PFSK-1 (cell line): ENCODE results near the gene MPZL1.

ENCODE experiments used
- FOXP2 ChIP-seq: optimal IDR thresholded peaks from 2 replicates; pipeline ENCODE3; 2011; ENCODE audit warnings: borderline replicate concordance, control low read depth, inconsistent platforms; ENCODE audit not compliant: insufficient read depth; ENCODE audit errors: extremely low read length, extremely low read depth
- POLR2AphosphoS5 ChIP-seq: IDR thresholded peaks from 2 replicates; pipeline ENCODE4 v1.6.1; 2012; ENCODE audit warnings: low read depth, mild to moderate bottlenecking, control low read depth, low read length, moderate library complexity
- SIN3A ChIP-seq: IDR thresholded peaks from 2 replicates; pipeline ENCODE4 v1.6.1; 2012; ENCODE audit warnings: mild to moderate bottlenecking, low read length, moderate library complexity, borderline replicate concordance; ENCODE audit not compliant: insufficient read depth
- TAF1 ChIP-seq: IDR thresholded peaks from 2 replicates; pipeline ENCODE4 v1.6.1; 2012; ENCODE audit warnings: low read length, control low read depth, borderline replicate concordance; ENCODE audit not compliant: insufficient read depth
- TF ChIP-seq, protein P1 (sequence below), 2 experiments: IDR thresholded peaks; 2 replicates each; pipeline versions ENCODE4 v1.6.1 to v1.8.0; 2011 to 2012; ENCODE audit warnings: low read depth in 2 of 2, low read length in 2 of 2, control low read depth in 1 of 2, inconsistent platforms in 1 of 2, mild to moderate bottlenecking in 1 of 2, moderate library complexity in 1 of 2; ENCODE audit not compliant: insufficient read depth in 1 of 2

MPZL1 gene

DNA sequence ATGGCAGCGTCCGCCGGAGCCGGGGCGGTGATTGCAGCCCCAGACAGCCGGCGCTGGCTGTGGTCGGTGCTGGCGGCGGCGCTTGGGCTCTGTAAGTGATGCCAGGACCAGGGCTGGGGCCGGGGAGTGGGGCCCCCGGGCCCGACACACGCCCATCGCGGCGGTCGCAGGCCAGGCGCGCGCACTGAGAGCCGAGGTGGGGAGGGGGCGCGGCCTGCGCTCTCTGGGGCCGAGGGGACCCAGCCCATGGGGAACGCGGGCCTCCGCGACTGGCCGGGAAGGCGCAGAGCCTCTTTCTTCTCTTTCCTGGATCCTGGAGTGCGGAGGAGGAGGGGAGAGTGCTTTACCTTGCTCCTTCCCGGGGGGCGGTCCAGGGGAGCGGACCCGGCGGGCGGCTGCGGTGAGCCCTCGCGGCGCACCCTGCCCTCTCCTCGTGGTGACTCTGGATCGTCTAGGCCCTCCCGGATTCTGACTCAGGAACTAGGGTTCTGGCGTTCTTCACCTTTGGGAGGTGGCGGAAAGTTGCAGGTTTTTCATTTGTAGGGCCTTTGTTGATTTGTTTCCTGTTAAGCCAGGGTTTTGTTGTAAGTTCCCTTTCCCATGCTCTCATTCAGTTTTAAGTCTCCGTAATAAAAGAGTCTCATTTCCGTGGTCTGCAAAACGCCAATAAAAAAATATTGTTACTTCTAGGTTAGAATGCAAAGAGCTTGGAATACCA lies 529 bp downstream of the MPZL1 start:
- TF ChIP-seq POLR2AphosphoS5 (no peak; the same call in 1 of the 2 replicates), TAF1 (no peak), FOXP2 (no peak)
- TF ChIP-seq, protein P1, sequence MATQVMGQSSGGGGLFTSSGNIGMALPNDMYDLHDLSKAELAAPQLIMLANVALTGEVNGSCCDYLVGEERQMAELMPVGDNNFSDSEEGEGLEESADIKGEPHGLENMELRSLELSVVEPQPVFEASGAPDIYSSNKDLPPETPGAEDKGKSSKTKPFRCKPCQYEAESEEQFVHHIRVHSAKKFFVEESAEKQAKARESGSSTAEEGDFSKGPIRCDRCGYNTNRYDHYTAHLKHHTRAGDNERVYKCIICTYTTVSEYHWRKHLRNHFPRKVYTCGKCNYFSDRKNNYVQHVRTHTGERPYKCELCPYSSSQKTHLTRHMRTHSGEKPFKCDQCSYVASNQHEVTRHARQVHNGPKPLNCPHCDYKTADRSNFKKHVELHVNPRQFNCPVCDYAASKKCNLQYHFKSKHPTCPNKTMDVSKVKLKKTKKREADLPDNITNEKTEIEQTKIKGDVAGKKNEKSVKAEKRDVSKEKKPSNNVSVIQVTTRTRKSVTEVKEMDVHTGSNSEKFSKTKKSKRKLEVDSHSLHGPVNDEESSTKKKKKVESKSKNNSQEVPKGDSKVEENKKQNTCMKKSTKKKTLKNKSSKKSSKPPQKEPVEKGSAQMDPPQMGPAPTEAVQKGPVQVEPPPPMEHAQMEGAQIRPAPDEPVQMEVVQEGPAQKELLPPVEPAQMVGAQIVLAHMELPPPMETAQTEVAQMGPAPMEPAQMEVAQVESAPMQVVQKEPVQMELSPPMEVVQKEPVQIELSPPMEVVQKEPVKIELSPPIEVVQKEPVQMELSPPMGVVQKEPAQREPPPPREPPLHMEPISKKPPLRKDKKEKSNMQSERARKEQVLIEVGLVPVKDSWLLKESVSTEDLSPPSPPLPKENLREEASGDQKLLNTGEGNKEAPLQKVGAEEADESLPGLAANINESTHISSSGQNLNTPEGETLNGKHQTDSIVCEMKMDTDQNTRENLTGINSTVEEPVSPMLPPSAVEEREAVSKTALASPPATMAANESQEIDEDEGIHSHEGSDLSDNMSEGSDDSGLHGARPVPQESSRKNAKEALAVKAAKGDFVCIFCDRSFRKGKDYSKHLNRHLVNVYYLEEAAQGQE (IDR thresholded peaks at IDR 0.05; ENCODE audit: insufficient read depth in 1 of 2, low read depth in 2 of 2, low read length in 2 of 2): no peak

GRCh38 chr1:167722870-167723251 lies 1.1 kb downstream of the MPZL1 start:
- TF ChIP-seq, protein P1 (IDR thresholded peaks at IDR 0.05; ENCODE audit: insufficient read depth in 1 of 2, low read depth in 2 of 2, low read length in 2 of 2): no peak
- TF ChIP-seq POLR2AphosphoS5: no peak; the same call in 1 of the 2 replicates
- TF ChIP-seq FOXP2: no peak
- TF ChIP-seq TAF1: no peak
- TF ChIP-seq SIN3A: no peak

DNA sequence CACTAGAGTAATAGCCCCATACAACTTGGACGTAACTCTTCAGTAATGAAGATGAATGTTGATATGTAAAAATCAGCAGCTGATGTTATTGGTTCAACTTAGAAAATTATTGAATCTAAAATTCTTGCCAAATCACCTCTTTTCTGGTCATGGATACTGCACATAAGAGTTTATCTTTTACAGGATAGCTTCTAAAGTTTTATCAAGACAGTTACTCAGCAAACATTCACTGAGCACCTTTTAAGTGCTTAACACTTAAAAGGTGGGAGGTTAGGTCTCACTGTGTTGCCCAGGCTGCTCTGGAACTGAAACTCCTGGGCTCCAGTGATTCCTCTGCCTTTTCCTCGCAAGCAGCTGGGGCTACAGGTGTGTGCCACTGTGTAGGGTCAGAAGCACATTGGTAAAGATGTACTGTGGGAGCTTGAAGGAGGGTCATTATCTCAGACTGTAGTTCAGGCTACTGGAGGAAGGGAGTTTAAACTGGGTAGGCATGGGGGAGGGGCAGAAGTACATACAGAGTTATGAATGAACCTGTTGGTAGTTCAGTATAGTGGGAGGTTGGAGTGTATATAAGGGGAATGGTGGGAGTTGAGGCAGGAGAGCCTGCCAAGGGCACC lies 2.0 kb downstream of the MPZL1 start:
- TF ChIP-seq POLR2AphosphoS5 (no peak; the same call in 1 of the 2 replicates), SIN3A (no peak), TAF1 (no peak), FOXP2 (no peak)

GRCh38 chr1:167726008-167726407 lies 4.2 kb downstream of the MPZL1 start:
- TF ChIP-seq FOXP2: no peak
- TF ChIP-seq, protein P1 (IDR thresholded peaks at IDR 0.05; ENCODE audit: insufficient read depth in 1 of 2, low read depth in 2 of 2, low read length in 2 of 2): no peak
- TF ChIP-seq POLR2AphosphoS5: no peak
- TF ChIP-seq SIN3A: no peak
- no peak for TF ChIP-seq TAF1

- no peak for TF ChIP-seq POLR2AphosphoS5
Measured at GRCh38 chr1:167728818-167729410, 7.1 kb downstream of the MPZL1 start.

DNA sequence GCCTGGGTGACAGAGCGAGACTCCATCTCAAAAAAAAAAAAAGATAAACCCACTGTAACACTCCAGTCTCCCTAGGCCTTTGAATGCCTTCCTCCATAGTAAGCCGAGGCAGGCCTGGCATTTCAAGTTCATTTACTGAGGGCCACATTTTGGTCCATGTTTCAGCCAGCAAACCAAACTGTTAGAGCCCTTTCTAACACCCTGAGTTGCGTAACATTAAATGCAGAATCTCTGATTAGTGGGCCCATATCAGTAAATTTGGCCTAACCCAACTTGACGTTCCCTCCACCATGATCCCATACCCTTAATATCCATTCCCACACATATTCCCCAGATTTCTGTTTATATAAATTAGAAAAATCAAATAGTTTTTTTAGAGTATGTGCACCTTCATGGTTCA lies 12.4 kb downstream of the MPZL1 start:
- TF ChIP-seq TAF1 (no peak), FOXP2 (no peak), SIN3A (no peak), POLR2AphosphoS5 (no peak)
- TF ChIP-seq, protein P1 (IDR thresholded peaks at IDR 0.05; ENCODE audit: insufficient read depth in 1 of 2, low read depth in 2 of 2, low read length in 2 of 2): no peak
